IMR-90 (cell line): ENCODE results near the gene ETFB. TPM values are rescaled to one million over a fixed set of nuclear protein-coding genes. Genes with fewer than 3 reads are reported as not detected.

ENCODE experiments used
- ATAC-seq: fragments of 200-7000 bp; cut with Tn5 transposase; 2 replicates; pipeline ENCODE4 v1.9.1; 2020; ENCODE audit warnings: low read depth, mild to moderate bottlenecking, moderate library complexity
- BruUV-seq: library from RNA; stranded (reverse); fragments of 400-500 nt; replicated peaks from 2 replicates; lab custom pipeline; 2021; lab: Mats Ljungman, UMichigan
- CTCF ChIA-PET: fragments of 300-600 bp; formaldehyde crosslinking; extraction: SDS; loops from one replicate; lab custom pipeline; 2021; ENCODE audit warnings: antibody characterized with exemption; lab: Yijun Ruan, JAX
- POLR2A ChIA-PET: fragments of 300-600 bp; sonication (Branson Sonifier 250); formaldehyde crosslinking; loops from one replicate; lab custom pipeline; 2022; ENCODE audit warnings: antibody characterized with exemption; ENCODE audit not compliant: unreplicated experiment; lab: Charles Lee
- DNase-seq: peaks from one replicate; pipeline ENCODE4 v3.0.0; 2013
- H2AFZ ChIP-seq: replicated peaks from 2 replicates; pipeline ENCODE3; 2013; ENCODE audit warnings: low read length, mild to moderate bottlenecking; ENCODE audit not compliant: poor library complexity
- H2AK5ac ChIP-seq: 2 replicates; pipeline ENCODE4 v1.6.1; 2013; ENCODE audit warnings: low read depth, low read length, inconsistent platforms
- H2AK9ac ChIP-seq: replicated peaks from 2 replicates; pipeline ENCODE3; 2013; ENCODE audit warnings: mild to moderate bottlenecking, low read depth, low read length, moderate library complexity; ENCODE audit not compliant: poor library complexity
- H2BK120ac ChIP-seq: 2 replicates; pipeline ENCODE4 v1.6.1; 2013; ENCODE audit warnings: low read depth, low read length, inconsistent platforms
- H2BK15ac ChIP-seq: 3 replicates; pipeline ENCODE4 v1.6.1; 2013; ENCODE audit warnings: low read depth, low read length, inconsistent platforms
- H2BK20ac ChIP-seq: 2 replicates; pipeline ENCODE4 v1.6.1; 2013; ENCODE audit warnings: low read depth, mild to moderate bottlenecking, inconsistent platforms, low read length, moderate library complexity
- H2BK5ac ChIP-seq: 2 replicates; pipeline ENCODE4 v1.6.1; 2013; ENCODE audit warnings: mild to moderate bottlenecking, low read depth, low read length, inconsistent platforms; ENCODE audit not compliant: poor library complexity, severe bottlenecking
- H3K14ac ChIP-seq: replicated peaks from 2 replicates; pipeline ENCODE4 v1.6.1; 2013; ENCODE audit warnings: low read depth, low read length, inconsistent platforms
- H3K18ac ChIP-seq: 2 replicates; pipeline ENCODE4 v1.6.1; 2013; ENCODE audit warnings: low read depth, low read length, control low read depth
- H3K23ac ChIP-seq: 2 replicates; pipeline ENCODE4 v1.6.1; 2013; ENCODE audit warnings: low read depth, low read length, inconsistent platforms
- H3K27ac ChIP-seq: 2 replicates; pipeline ENCODE4 v1.5.1; 2013; ENCODE audit warnings: mild to moderate bottlenecking, control low read depth, low read length; ENCODE audit not compliant: insufficient read depth
- H3K27me3 ChIP-seq: 2 replicates; pipeline ENCODE4 v1.6.1; 2013; ENCODE audit warnings: low read length; ENCODE audit not compliant: control insufficient read depth, insufficient read depth
- H3K36me3 ChIP-seq: 2 replicates; pipeline ENCODE4 v1.6.1; 2013; ENCODE audit warnings: low read length, mixed read lengths; ENCODE audit not compliant: control insufficient read depth, insufficient read depth
- H3K4ac ChIP-seq: 2 replicates; pipeline ENCODE4 v1.6.1; 2013; ENCODE audit warnings: low read depth, low read length, inconsistent platforms
- H3K4me1 ChIP-seq: 2 replicates; pipeline ENCODE4 v1.6.1; 2013; ENCODE audit warnings: low read length, mixed read lengths; ENCODE audit not compliant: control insufficient read depth, insufficient read depth
- H3K4me2 ChIP-seq: 2 replicates; pipeline ENCODE4 v1.6.1; 2013; ENCODE audit warnings: low read depth, mild to moderate bottlenecking, control low read depth, low read length, moderate library complexity
- H3K4me3 ChIP-seq: 2 replicates; pipeline ENCODE4 v1.5.1; 2013; ENCODE audit warnings: low read depth, mild to moderate bottlenecking, control low read depth, low read length, moderate library complexity; ENCODE audit not compliant: insufficient read depth
- H3K56ac ChIP-seq: 2 replicates; pipeline ENCODE4 v1.6.1; 2013; ENCODE audit warnings: low read length, inconsistent platforms; ENCODE audit not compliant: insufficient read depth; ENCODE audit errors: extremely low read depth
- H3K79me1 ChIP-seq, 2 experiments: 2 replicates each; pipeline ENCODE4 v1.6.1; 2013; ENCODE audit warnings: low read length in 2 of 2, inconsistent platforms in 1 of 2, low read depth in 1 of 2
- H3K9ac ChIP-seq: 2 replicates; pipeline ENCODE4 v1.6.1; 2013; ENCODE audit warnings: low read depth, low read length, control low read depth
- H3K9me1 ChIP-seq: 2 replicates; pipeline ENCODE4 v1.6.1; 2013; ENCODE audit warnings: low read length, inconsistent platforms; ENCODE audit not compliant: insufficient read depth
- H3K9me3 ChIP-seq: 2 replicates; pipeline ENCODE4 v1.6.1; 2013; ENCODE audit warnings: low read length; ENCODE audit not compliant: control insufficient read depth, insufficient read depth
- H4K20me1 ChIP-seq: 2 replicates; pipeline ENCODE4 v1.6.1; 2013; ENCODE audit warnings: low read length, inconsistent platforms; ENCODE audit not compliant: insufficient read depth
- H4K5ac ChIP-seq: 2 replicates; pipeline ENCODE4 v1.6.1; 2013; ENCODE audit warnings: mild to moderate bottlenecking, low read depth, low read length, control low read depth
- H4K8ac ChIP-seq, 2 experiments: 2 replicates each; pipeline ENCODE4 v1.6.1; 2013; ENCODE audit warnings: low read depth in 2 of 2, low read length in 2 of 2, control low read depth in 1 of 2, inconsistent platforms in 1 of 2
- H4K91ac ChIP-seq: 2 replicates; pipeline ENCODE4 v1.6.1; 2013; ENCODE audit warnings: low read depth, low read length, inconsistent platforms; ENCODE audit not compliant: insufficient read depth
- BHLHE40 ChIP-seq: fragments of 150-350 bp; IDR thresholded peaks from 2 replicates; pipeline ENCODE4 v1.6.1; 2016; ENCODE audit warnings: mild to moderate bottlenecking, low read depth, low read length
- CEBPB ChIP-seq: IDR thresholded peaks from 2 replicates; pipeline ENCODE4 v1.6.1; 2012; ENCODE audit warnings: low read depth, low read length, improper control_type of control experiment
- CHD1 ChIP-seq: IDR thresholded peaks from 2 replicates; pipeline ENCODE4 v1.6.1; 2012; ENCODE audit warnings: low read depth, low read length, improper control_type of control experiment
- FOS ChIP-seq: fragments of 150-350 bp; IDR thresholded peaks from 2 replicates; pipeline ENCODE4 v1.6.1; 2016; ENCODE audit warnings: low read depth, low read length
- MAFK ChIP-seq: IDR thresholded peaks from 2 replicates; pipeline ENCODE4 v1.6.1; 2012; ENCODE audit warnings: low read depth, low read length, improper control_type of control experiment
- MAZ ChIP-seq: IDR thresholded peaks from 2 replicates; pipeline ENCODE4 v1.6.1; 2012; ENCODE audit warnings: low read depth, mild to moderate bottlenecking, low read length, improper control_type of control experiment, moderate library complexity, borderline replicate concordance
- MXI1 ChIP-seq: IDR thresholded peaks from 2 replicates; pipeline ENCODE4 v1.6.1; 2012; ENCODE audit warnings: low read depth, mild to moderate bottlenecking, low read length, moderate library complexity, borderline replicate concordance
- NFE2L2 ChIP-seq: fragments of 150-350 bp; IDR thresholded peaks from 2 replicates; pipeline ENCODE4 v1.6.1; 2016; ENCODE audit warnings: low read depth, mild to moderate bottlenecking, low read length
- POLR2A ChIP-seq: IDR thresholded peaks from 2 replicates; pipeline ENCODE4 v1.6.1; 2012; ENCODE audit warnings: mild to moderate bottlenecking, low read depth, low read length
- RAD21 ChIP-seq: IDR thresholded peaks from 2 replicates; pipeline ENCODE4 v1.6.1; 2012; ENCODE audit warnings: low read length, improper control_type of control experiment
- RCOR1 ChIP-seq: IDR thresholded peaks from 2 replicates; pipeline ENCODE4 v1.6.1; 2012; ENCODE audit warnings: mild to moderate bottlenecking, low read length, improper control_type of control experiment; ENCODE audit not compliant: insufficient replicate concordance
- RFX5 ChIP-seq: IDR thresholded peaks from 2 replicates; pipeline ENCODE4 v1.8.0; 2012; ENCODE audit warnings: low read depth, mild to moderate bottlenecking, low read length, moderate library complexity
- SMC3 ChIP-seq: fragments of 150-350 bp; IDR thresholded peaks from 2 replicates; pipeline ENCODE4 v1.6.1; 2016; ENCODE audit warnings: low read depth, mild to moderate bottlenecking, antibody characterized with exemption, low read length, moderate library complexity
- WGBS, 2 experiments: methylation state at CpG; one replicate each; pipeline versions ENCODE4 v1.1.5 to v1.1.7; 2013; ENCODE audit warnings: missing lambda C conversion rate in 2 of 2; ENCODE audit not compliant: insufficient read length in 1 of 2; ENCODE audit errors: extremely low coverage in 2 of 2; 5-methylcytosine and 5-hydroxymethylcytosine counted together
- dilution Hi-C: fragments of 300-500 bp; cut with HindIII; formaldehyde crosslinking; loops from one replicate; pipeline ENCODE4 v1.14.3; 2018; ENCODE audit warnings: low sequenced_read_pairs; ENCODE audit not compliant: unreplicated experiment
- in situ Hi-C: fragments of 300-500 bp; cut with MboI; formaldehyde crosslinking; loops from 3 replicates; pipeline ENCODE4 v1.14.3; 2019; ENCODE audit warnings: low sequenced_read_pairs, inconsistent platforms, mixed read lengths
- intact Hi-C: fragments of 100-400 bp; cut with micrococcal nuclease; formaldehyde crosslinking; loops from 2 replicates; pipeline ENCODE4 v1.10.0; 2022
- polyA plus RNA-seq, 3 experiments: library from polyadenylated mRNA; depleted of rRNA; stranded (reverse); fragments of >200 nt; gene quantifications; 2 replicates each; pipeline ENCODE4 v1.2.3, GENCODE V29; 2012; ENCODE audit warnings: low replicate concordance in 1 of 3
- total RNA-seq: library from RNA; depleted of rRNA; stranded (reverse); fragments of >200 nt; gene quantifications from 2 replicates; pipeline ENCODE4 v1.2.3, GENCODE V29; 2012
- TF ChIP-seq, protein P1 (sequence below): fragments of 150-350 bp; IDR thresholded peaks from 2 replicates; pipeline ENCODE4 v1.6.1; 2016; ENCODE audit warnings: low read depth, mild to moderate bottlenecking, low read length, moderate library complexity, borderline replicate concordance
- TF ChIP-seq, protein P2 (sequence below): fragments of 150-350 bp; IDR thresholded peaks from 2 replicates; pipeline ENCODE4 v1.6.1; 2017; ENCODE audit warnings: mild to moderate bottlenecking, antibody characterized with exemption, low read length, low read depth
- TF ChIP-seq, protein P3 (sequence below): conservative IDR thresholded peaks from 2 replicates; pipeline ENCODE4 v1.5.1; 2012; ENCODE audit warnings: mild to moderate bottlenecking, low read depth, low read length, improper control_type of control experiment

ETFB gene
- total and polyA plus RNA-seq, 2 of the 4 experiments (the other 2 are of a cell fraction) = 141 to 166 TPM

DNA sequence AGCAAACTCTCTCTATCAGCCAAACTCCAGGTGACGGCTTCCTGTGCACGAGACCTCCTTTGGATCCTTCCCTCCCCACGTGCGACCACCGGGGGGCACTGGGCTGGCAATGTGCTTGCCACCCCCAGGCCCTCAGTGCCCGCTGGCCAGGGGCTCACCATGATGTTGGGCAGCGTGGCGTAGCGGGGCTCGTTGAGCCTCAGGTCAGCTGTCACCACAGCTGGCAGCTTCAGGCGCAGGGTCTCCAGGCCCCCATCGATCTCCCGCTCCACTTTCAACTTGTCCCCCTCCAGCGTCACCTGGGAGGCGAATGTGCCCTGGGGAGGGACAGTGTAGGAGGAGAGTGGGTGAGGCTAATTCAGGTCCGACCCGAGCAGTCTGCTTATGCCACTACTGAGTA is 19.4 kb downstream of the ETFB start:
- Histone ChIP-seq H2BK15ac (no peak overlapping the region), H3K14ac (no peak overlapping the region), H3K18ac (no peak overlapping the region), H3K36me3 (peaks cover 30% of the 10 kb centered on the region), H3K4me1 (peaks cover 2% of the 10 kb centered on the region; the same call in 1 of the 2 replicates), H3K4me2 (no peak overlapping the region), H3K4ac (no peak overlapping the region), H2BK120ac (no peak overlapping the region), H3K9ac (no peak overlapping the region), H3K4me3 (no peak overlapping the region), H3K9me1 (no peaks in the 10 kb centered on the region; the same call in 1 of the 2 replicates), H4K5ac (no peak overlapping the region), H4K20me1 (no peaks in the 10 kb centered on the region), H2AK5ac (no peak overlapping the region), H3K9me3 (no peaks in the 10 kb centered on the region; the same call in 1 of the 2 replicates), H2BK20ac (no peak overlapping the region), H3K27ac (no peak overlapping the region), H3K79me1 (no peaks in the 10 kb centered on the region), H3K56ac (no peak overlapping the region), H4K8ac (no peak overlapping the region), H2BK5ac (no peak overlapping the region), H2AFZ (peak overlapping the region; percentile 46), H3K27me3 (no peaks in the 10 kb centered on the region), H2AK9ac (peak overlapping the region; percentile 9), H3K23ac (no peak overlapping the region), H4K91ac (no peak overlapping the region)
- CTCF ChIA-PET = no interaction called here
- 88% methylated on average over 7 of the region's 17 CpGs; no CpG with 5 or more reads in 1 of the 2 experiments for WGBS, 2 experiments
- dilution Hi-C loops = no loop called here
- in situ Hi-C loops = no loop called here
- ATAC-seq (no peak), DNase-seq (no peak)
- POLR2A ChIA-PET = no interaction called here
- BruUV-seq = no TSS peak
- intact Hi-C loops = no loop called here
- TF ChIP-seq POLR2A (no peak), MAFK (no peak), CHD1 (no peak), RCOR1 (no peak), CEBPB (no peak), RAD21 (no peak), RFX5 (no peak), BHLHE40 (no peak), MXI1 (no peak), MAZ (no peak), FOS (no peak), SMC3 (no peak), NFE2L2 (no peak)
- TF ChIP-seq, protein P1, sequence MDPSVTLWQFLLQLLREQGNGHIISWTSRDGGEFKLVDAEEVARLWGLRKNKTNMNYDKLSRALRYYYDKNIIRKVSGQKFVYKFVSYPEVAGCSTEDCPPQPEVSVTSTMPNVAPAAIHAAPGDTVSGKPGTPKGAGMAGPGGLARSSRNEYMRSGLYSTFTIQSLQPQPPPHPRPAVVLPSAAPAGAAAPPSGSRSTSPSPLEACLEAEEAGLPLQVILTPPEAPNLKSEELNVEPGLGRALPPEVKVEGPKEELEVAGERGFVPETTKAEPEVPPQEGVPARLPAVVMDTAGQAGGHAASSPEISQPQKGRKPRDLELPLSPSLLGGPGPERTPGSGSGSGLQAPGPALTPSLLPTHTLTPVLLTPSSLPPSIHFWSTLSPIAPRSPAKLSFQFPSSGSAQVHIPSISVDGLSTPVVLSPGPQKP = no peak
- TF ChIP-seq, protein P2, sequence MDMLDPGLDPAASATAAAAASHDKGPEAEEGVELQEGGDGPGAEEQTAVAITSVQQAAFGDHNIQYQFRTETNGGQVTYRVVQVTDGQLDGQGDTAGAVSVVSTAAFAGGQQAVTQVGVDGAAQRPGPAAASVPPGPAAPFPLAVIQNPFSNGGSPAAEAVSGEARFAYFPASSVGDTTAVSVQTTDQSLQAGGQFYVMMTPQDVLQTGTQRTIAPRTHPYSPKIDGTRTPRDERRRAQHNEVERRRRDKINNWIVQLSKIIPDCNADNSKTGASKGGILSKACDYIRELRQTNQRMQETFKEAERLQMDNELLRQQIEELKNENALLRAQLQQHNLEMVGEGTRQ = no peak
- TF ChIP-seq, protein P3, sequence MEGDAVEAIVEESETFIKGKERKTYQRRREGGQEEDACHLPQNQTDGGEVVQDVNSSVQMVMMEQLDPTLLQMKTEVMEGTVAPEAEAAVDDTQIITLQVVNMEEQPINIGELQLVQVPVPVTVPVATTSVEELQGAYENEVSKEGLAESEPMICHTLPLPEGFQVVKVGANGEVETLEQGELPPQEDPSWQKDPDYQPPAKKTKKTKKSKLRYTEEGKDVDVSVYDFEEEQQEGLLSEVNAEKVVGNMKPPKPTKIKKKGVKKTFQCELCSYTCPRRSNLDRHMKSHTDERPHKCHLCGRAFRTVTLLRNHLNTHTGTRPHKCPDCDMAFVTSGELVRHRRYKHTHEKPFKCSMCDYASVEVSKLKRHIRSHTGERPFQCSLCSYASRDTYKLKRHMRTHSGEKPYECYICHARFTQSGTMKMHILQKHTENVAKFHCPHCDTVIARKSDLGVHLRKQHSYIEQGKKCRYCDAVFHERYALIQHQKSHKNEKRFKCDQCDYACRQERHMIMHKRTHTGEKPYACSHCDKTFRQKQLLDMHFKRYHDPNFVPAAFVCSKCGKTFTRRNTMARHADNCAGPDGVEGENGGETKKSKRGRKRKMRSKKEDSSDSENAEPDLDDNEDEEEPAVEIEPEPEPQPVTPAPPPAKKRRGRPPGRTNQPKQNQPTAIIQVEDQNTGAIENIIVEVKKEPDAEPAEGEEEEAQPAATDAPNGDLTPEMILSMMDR = no peak
